CD4-positive, alpha-beta T cell (primary cell): Measurements from ENCODE around the gene NRK. TPM values are rescaled to one million over a fixed set of nuclear protein-coding genes. Genes with fewer than 3 reads are reported as not detected.

Experiments used
- ATAC-seq: fragments of 200-7000 bp; cut with Tn5 transposase; one replicate; pipeline ENCODE4 v1.10.0; 2022; ENCODE audit warnings: mild to moderate bottlenecking; ENCODE audit not compliant: poor library complexity
- CTCF ChIA-PET: fragments of 350-600 bp; sonication (Branson Sonifier 250); formaldehyde crosslinking; loops from one replicate; lab custom pipeline; 2021; ENCODE audit warnings: antibody characterized with exemption, inconsistent platforms; lab: Charles Lee
- POLR2A ChIA-PET: fragments of 350-600 bp; sonication (Branson Sonifier 250); formaldehyde crosslinking; loops from one replicate; lab custom pipeline; 2021; ENCODE audit warnings: antibody characterized with exemption, inconsistent platforms; lab: Charles Lee
- DNase-seq, 14 experiments: peaks; one replicate each; pipeline ENCODE4 v3.0.0-alpha.2; 2013 to 2020; ENCODE audit warnings: mixed read lengths in 2 of 14
- H3K27ac ChIP-seq, 2 donors: one replicate each; pipeline versions ENCODE4 v1.5.1 to v1.7.0; 2013; ENCODE audit warnings: low read length in 2 of 2, low read depth in 1 of 2, mild to moderate bottlenecking in 1 of 2
- H3K27me3 ChIP-seq, 2 experiments: 1 replicate in 1 of 2; 2 replicates in 1 of 2; pipeline versions ENCODE4 v1.6.1 to v1.7.0; 2013; ENCODE audit warnings: low read length in 2 of 2, control low read depth in 1 of 2, mild to moderate bottlenecking in 1 of 2, moderate library complexity in 1 of 2; ENCODE audit not compliant: insufficient read depth in 2 of 2, control insufficient read depth in 1 of 2
- H3K36me3 ChIP-seq: one replicate; pipeline ENCODE4 v1.6.1; 2013; ENCODE audit warnings: low read length, control low read depth; ENCODE audit not compliant: insufficient read depth
- H3K4me1 ChIP-seq: one replicate; pipeline ENCODE4 v1.6.1; 2013; ENCODE audit warnings: low read length, control low read depth; ENCODE audit not compliant: insufficient read depth
- H3K4me3 ChIP-seq: one replicate; pipeline ENCODE4 v1.5.1; 2013; ENCODE audit warnings: mild to moderate bottlenecking, low read length, moderate library complexity
- H3K9me3 ChIP-seq, 2 experiments: 1 replicate in 1 of 2; 2 replicates in 1 of 2; pipeline versions ENCODE4 v1.6.1 to v1.7.0; 2013; ENCODE audit warnings: low read length in 2 of 2, mild to moderate bottlenecking in 2 of 2, control low read depth in 1 of 2, moderate library complexity in 1 of 2; ENCODE audit not compliant: control insufficient read depth in 1 of 2, insufficient read depth in 1 of 2
- H3K27ac Mint-ChIP-seq: one replicate; pipeline ENCODE4 v1.8.0; 2020; ENCODE audit warnings: mixed read lengths
- H3K27me3 Mint-ChIP-seq: one replicate; pipeline ENCODE4 v1.8.0; 2021; ENCODE audit warnings: mixed read lengths
- H3K36me3 Mint-ChIP-seq: one replicate; pipeline ENCODE4 v1.8.0; 2021; ENCODE audit warnings: low read depth, mixed read lengths
- H3K4me1 Mint-ChIP-seq: one replicate; pipeline ENCODE4 v1.8.0; 2021; ENCODE audit warnings: low read depth, mixed read lengths
- H3K4me3 Mint-ChIP-seq: one replicate; pipeline ENCODE4 v1.8.0; 2020; ENCODE audit warnings: mild to moderate bottlenecking, mixed read lengths
- H3K9me3 Mint-ChIP-seq: one replicate; pipeline ENCODE4 v1.8.0; 2020; ENCODE audit warnings: mixed read lengths
- intact Hi-C, 2 experiments: fragments of 100-400 bp; cut with DNase I in 1 of 2; cut with micrococcal nuclease in 1 of 2; formaldehyde crosslinking; loops; one replicate each; pipeline versions ENCODE4 v1.15.1 to v1.9.0; 2023 to 2025; cut with DNase I, micrococcal nuclease
- total RNA-seq, 174 experiments: library from RNA in 2 of 174; stranded (reverse) in 2 of 174; gene quantifications; one replicate each; pipeline ENCODE4 v1.2.3 and lab custom pipeline; 2021 to 2026
- TF ChIP-seq, protein P1 (sequence below): fragments of 200-600 bp; IDR thresholded peaks from one replicate; pipeline ENCODE4 v1.8.0; 2022; ENCODE audit warnings: antibody characterized with exemption, mild to moderate bottlenecking

Gene NRK
- total RNA-seq, 2 experiments from 2014 or later: not detected

DNA sequence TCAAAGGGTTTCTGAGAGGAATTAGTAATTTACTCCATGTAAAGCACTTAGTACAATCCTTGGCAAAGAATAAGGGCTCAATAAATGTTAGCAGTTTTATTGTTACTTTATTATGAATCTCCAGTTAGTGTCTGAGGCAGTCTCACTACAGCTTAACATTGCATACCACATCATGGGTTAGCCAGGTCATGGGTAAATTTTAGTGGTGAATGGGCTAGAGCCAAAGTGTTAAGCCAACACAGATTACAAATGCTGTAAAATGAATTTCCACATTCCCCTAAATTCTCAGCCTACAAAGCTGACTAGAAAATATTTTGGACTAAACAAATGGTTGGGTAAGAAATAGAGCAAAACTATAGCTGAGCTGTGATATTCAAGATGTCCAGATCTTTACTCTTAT is 72.4 kb downstream of the NRK start:
- CTCF ChIA-PET: no interaction called here
- H3K27ac Mint-ChIP-seq: no peak overlapping the region
- no peaks in the 10 kb centered on the region for H3K27me3 Mint-ChIP-seq
- DNase-seq (no peak), ATAC-seq (no peak)
- POLR2A ChIA-PET: no interaction called here
- H3K36me3 Mint-ChIP-seq: no peaks in the 10 kb centered on the region
- no peak overlapping the region for H3K4me3 ChIP-seq
- H3K27me3 ChIP-seq: no peaks in the 10 kb centered on the region
- H3K27ac ChIP-seq: no peak overlapping the region
- no peaks in the 10 kb centered on the region for H3K4me1 ChIP-seq
- no peaks in the 10 kb centered on the region for H3K9me3 ChIP-seq
- no peaks in the 10 kb centered on the region for H3K4me1 Mint-ChIP-seq
- H3K4me3 Mint-ChIP-seq: no peak overlapping the region
- H3K36me3 ChIP-seq: no peaks in the 10 kb centered on the region
- no peaks in the 10 kb centered on the region for H3K9me3 Mint-ChIP-seq
- intact Hi-C loops: no loop called here
- TF ChIP-seq, protein P1, sequence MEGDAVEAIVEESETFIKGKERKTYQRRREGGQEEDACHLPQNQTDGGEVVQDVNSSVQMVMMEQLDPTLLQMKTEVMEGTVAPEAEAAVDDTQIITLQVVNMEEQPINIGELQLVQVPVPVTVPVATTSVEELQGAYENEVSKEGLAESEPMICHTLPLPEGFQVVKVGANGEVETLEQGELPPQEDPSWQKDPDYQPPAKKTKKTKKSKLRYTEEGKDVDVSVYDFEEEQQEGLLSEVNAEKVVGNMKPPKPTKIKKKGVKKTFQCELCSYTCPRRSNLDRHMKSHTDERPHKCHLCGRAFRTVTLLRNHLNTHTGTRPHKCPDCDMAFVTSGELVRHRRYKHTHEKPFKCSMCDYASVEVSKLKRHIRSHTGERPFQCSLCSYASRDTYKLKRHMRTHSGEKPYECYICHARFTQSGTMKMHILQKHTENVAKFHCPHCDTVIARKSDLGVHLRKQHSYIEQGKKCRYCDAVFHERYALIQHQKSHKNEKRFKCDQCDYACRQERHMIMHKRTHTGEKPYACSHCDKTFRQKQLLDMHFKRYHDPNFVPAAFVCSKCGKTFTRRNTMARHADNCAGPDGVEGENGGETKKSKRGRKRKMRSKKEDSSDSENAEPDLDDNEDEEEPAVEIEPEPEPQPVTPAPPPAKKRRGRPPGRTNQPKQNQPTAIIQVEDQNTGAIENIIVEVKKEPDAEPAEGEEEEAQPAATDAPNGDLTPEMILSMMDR: no peak

DNA sequence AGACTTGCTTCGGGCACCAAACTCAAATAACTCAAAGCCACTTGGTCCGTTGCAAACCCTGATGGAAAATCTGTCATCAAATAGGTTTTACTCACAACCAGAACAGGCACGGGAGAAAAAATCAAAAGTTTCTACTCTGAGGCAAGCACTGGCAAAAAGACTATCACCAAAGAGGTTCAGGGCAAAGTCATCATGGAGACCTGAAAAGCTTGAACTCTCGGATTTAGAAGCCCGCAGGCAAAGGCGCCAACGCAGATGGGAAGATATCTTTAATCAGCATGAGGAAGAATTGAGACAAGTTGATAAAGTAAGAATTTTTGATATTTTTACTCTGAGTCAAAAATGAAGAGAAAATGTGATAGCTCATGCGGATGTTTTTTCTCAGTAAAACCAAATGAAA is 87.2 kb downstream of the NRK start:
- Histone ChIP-seq H3K4me1 (no peaks in the 10 kb centered on the region), H3K27me3 (no peaks in the 10 kb centered on the region), H3K36me3 (no peaks in the 10 kb centered on the region), H3K9me3 (peaks cover 0 to 7% of the 10 kb centered on the region in 2 experiments), H3K4me3 (no peak overlapping the region), H3K27ac (no peak overlapping the region)
- Mint-ChIP-seq H3K9me3 (no peaks in the 10 kb centered on the region), H3K4me3 (no peak overlapping the region), H3K27me3 (no peaks in the 10 kb centered on the region), H3K36me3 (no peaks in the 10 kb centered on the region), H3K4me1 (no peaks in the 10 kb centered on the region), H3K27ac (no peak overlapping the region)
- DNase-seq: no peak
- ChIA-PET POLR2A (no interaction called here), CTCF (no interaction called here)
- no peak for ATAC-seq
- TF ChIP-seq, protein P1: no peak
- intact Hi-C loops: no loop called here

DNA sequence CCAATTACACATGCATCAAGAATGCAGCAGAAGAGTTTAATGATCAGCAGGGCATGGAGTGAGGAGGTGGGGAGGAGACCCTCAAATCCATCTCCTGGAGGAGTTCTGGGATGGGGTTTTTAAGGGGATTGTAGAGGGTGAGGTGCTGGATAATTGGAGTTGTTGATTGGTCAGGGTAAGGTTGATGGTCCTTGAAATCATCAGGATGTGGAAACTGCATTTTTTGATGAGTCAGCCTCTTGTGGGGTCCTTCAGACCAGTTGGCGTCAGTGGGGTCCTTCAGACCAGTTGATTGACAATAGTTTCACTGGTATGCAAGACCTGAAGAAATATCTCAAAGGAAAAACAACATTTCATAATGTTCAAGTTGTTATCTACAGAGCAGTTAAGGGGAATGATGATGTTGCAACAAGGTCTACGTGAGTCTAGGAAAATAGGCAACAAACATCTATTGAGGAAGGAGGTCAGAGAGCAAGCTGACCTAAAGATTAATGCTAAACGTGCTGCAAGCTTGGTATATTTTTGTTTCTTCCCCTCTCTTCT is 88.3 kb downstream of the NRK start:
- Histone ChIP-seq H3K27me3 (no peaks in the 10 kb centered on the region), H3K9me3 (peaks cover 0 to 7% of the 10 kb centered on the region in 2 experiments), H3K36me3 (no peaks in the 10 kb centered on the region), H3K27ac (no peak overlapping the region), H3K4me3 (no peak overlapping the region), H3K4me1 (no peaks in the 10 kb centered on the region)
- Mint-ChIP-seq H3K27me3 (no peaks in the 10 kb centered on the region), H3K36me3 (no peaks in the 10 kb centered on the region), H3K27ac (no peak overlapping the region), H3K4me3 (no peak overlapping the region), H3K9me3 (no peaks in the 10 kb centered on the region), H3K4me1 (no peaks in the 10 kb centered on the region)
- DNase-seq: no peak
- CTCF ChIA-PET: no interaction called here
- TF ChIP-seq, protein P1: no peak
- POLR2A ChIA-PET: no interaction called here
- no peak for ATAC-seq
- intact Hi-C loops: no loop called here
